ENCODE data around the gene SELENBP1.
A peak's percentile ranks its signal among the peaks of the same experiment; 100 is the strongest.
"Not testable (repeated sequence)": the region's sequence is repeated elsewhere in the genome, so short reads cannot be mapped to it uniquely, and the experiment has no call there.

The SELENBP1 gene

DNA sequence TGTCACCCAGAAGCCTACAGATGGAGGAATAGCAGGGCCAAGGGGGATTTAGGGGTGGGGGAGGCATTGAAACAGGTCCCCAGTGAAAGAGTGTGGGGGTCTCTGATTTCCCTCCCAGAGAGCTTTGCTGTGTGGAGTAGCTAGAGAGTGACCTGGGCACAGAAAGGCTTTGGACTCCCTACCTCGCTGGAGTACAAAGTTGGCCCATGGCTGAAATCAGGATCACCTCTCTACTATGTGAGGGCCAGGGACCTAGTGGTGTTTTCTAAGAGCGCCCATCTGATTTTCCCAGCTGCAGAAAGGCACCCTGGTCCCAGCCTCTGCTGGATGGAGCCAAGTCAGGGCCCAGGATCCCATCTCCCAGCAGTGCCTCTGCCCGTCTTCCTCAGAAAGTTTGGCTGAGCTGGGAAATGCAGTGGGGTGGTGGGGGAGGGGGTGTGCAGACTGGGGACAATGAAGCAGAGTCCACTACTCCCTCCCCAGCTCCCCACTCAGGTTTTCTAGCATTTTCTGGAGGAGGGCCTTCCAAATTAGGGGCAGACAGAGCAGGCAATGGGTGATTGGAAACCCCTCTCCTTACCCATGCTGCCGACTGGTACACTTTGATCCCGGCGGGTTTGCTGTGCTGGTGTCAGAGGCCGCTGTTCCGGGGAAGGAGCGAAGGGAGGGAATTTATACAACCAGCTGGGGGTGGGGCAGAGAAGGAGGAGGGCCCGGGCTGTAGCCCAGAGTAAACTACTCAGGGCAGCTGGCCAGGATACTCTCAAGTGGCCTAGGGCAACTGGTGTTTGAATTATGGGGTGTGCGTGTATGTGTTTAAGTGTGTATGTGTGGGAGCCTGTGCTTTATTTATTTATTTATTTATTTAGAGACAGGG lies at the start of gene SELENBP1:
Gene SELENBP1, minus strand, starts transcription at position 648 of the 877 bp plus-strand sequence. Its CDS starts 64 bp downstream, at position 584.
- no peak for DNase-seq (ENCODE audit: low read depth)

DNA sequence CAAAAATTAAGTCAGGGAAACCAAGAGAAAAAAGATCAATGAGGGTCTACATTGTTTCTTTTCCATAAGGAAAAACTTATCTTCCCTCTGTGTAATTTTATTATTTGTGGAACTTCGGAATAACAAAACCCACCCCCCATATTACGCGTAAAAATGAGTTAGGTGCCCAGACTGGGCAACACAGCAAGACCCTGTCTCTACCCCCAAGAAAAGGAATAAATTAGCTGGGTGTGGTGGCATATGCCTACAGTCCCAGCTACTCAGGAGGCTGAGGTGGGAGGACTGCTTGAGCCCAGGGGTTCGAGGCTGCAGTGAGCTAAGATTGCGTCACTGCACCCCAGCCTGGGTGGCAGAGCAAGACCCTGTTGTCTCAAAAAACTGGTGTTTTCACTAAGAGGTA lies 47.3 kb upstream of the SELENBP1 start:
- DNase-seq (ENCODE audit: low read depth), result no peak

DNA sequence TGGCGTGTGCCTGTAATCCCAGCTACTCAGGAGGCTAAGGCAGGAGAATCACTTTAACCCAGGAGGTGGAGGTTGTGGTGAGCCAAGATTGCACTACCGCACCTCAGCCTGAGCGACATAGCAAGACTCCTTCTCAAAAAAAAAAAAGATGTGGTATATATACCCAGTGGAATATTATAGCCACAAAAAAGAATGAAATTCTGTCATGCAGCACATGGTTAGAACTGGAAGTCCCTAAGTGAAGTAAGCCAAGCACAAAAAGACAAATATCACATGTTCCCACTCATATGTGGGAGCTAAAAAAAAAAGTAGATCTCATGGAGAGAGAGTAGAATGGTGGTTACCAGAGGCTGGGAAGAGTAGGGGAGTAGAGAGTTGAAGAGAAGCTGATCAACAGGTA lies 45.6 kb upstream of the SELENBP1 start:
- no peak for DNase-seq (ENCODE audit: low read depth)

DNA sequence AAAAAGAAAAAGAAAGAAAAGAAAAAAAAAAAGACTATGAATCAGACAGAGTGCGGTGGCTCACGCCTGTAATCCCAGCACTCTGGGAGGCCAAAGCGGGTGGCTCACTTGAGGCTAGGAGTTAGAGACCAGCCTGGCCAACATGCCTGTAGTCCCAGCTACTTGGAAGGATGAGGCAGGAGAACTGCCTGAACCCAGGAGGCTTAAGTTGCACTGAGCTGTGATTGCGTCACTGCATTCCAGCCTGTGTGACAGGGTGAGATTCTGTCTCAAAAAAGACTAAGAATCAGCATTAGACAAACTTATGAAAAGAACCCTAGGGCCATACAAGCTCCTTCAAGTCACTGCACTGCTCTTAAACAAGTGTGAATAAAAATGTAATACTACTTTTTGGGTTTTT lies 43.7 kb upstream of the SELENBP1 start:
- no peak for DNase-seq (ENCODE audit: low read depth)

DNA sequence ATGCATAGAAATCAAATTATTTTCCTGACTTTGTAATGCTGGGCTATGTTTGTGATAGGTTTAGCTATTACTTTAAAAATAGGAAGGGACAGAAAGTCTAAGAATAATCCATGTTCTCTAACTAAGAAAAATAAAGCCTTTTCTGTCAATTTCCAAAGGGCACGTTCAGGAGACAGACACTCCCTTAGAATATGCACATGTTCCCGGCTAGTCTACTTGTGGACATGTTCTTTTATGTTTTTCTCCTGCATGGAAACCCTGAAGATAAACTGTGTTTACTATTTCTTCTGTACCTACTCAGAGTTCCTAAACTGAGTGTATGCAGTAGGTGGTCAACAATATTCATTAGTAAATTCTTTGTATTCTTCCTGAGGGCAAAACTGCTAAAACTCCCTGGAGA lies 39.4 kb upstream of the SELENBP1 start:
- DNase-seq (ENCODE audit: low read depth), result no peak

DNA sequence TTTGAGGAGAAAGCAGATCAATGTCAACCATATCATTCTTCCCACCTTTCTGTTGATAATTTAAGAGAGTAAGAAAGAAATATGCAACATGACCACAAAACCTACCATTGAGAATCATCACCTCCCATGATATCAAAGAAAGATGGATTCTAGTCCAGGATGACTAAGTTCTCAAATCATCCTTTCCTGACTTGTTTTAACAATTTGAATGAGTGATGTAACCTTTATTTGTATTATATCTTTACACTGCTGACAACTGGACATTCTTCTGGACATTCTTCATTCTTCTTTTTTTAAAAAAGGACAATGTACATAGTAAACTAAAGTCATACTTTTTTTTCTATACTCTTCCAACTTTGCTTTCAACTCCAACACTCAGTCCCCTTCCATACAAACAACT lies 36.4 kb upstream of the SELENBP1 start:
- no peak for DNase-seq (ENCODE audit: low read depth)

DNA sequence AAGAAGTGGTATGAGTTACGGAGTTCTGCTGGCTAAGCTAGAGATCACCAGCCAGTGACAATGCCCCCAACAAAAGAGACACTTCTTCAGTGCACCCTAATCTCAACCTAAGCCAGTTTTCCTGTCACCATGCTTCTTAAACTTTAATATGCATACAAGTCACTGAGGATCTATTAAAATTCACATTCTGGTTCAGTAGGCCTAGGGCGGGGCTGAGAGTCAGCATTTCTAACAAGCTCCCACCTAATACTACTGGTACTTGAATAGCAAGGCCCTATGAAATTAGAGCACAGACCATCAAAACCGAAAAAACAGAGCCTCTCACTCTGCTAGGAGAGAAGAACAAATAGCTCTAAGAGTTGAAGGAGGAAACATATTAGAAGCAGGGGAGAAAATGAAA lies 34.8 kb upstream of the SELENBP1 start:
- DNase-seq (ENCODE audit: low read depth), result no peak

DNA sequence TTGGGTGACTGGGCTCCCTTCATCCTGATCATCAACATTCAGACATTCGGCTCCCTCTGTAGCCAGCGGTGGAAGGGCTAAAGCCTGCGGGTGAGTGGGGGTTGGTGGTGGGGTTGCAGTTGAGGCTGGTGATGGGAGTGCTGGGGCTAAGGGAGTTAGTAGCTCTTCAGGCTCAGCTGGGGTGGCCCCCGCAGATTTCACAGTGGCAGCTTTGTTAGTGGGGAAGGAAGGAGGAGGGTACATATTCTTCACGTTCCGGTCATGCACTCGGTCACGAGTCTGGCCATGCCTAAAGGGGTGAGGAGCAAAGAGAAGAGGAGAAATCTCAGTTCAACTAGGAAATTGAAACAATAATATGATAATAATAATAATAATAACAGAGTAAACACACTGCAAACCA lies 33.7 kb upstream of the SELENBP1 start:
- no peak for DNase-seq (ENCODE audit: low read depth)

DNA sequence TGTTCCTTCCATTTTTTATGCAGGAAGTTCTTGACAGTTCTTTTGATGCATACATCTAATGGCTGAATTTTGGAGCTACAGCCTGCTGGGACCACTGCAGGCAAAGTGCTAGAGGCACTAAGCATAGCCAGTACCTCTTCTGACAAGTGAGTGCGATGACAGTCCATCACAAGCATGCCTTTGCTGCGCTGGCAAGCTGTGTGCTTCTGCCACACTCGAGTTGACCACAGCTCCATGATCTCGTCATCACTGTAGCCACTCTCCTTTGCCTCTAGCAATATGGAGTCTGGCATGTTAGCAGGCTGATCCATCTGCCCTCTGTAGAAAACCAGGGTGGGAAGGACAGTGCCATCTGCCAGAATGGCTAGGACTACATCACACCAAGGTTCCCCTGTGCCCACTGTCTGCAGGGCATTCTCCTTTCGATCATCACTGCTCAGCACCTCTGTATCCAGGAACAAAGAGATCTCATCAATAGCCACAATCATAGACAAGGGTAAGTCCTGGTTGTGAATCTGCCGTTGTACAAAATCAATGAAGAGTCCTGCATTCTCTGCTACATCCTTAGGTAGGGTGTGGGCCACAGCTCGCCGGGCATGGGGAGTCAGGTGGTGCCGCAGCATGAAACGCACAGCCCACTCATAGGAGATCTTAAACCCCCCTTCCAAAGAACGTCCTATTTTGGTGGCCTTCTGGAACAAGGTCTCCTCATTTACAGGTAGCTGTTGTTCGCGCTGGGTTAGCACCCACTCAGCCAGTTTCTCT lies 32.9 kb upstream of the SELENBP1 start:
- DNase-seq (ENCODE audit: low read depth), result no peak

DNA sequence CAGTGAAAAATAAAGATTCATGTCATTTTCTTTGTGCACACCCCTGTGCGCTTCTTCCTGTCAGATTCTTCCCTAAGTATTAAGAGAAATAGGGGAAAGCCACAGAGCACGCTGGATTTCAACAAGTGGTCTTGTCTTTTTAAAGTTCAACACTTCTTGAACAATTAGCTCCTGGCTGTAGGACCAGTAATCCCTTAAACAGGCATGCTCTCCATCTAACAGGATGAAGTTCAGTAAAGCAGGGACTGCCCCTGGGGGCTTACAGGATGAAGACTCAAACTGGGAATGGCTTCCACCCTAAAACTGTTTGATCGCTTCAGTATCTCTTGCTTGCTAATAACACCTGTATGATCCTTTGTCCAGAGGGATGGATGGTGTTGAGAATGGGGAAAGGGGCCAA lies 31.1 kb upstream of the SELENBP1 start:
- DNase-seq (ENCODE audit: low read depth), result no peak

DNA sequence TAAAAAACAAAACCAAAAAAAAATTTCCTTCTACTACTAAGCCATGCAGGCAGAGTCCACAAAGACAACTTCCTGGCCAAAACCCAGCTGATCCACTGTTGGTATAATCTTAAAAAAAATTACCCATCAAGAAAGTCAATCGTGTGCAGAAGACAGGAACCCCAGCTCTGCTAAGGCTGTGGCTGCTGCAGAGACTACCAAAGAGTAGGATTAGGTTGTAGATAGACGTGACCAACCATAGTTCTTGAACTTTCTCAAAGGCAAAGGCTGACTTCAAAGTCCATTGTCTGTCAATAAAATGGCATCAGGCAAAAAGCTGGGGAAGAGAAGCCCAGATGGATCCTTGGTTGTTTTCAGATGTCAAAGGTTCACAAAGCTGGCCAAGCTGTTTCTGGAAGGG lies 30.3 kb upstream of the SELENBP1 start:
- DNase-seq (ENCODE audit: low read depth), result no peak

DNA sequence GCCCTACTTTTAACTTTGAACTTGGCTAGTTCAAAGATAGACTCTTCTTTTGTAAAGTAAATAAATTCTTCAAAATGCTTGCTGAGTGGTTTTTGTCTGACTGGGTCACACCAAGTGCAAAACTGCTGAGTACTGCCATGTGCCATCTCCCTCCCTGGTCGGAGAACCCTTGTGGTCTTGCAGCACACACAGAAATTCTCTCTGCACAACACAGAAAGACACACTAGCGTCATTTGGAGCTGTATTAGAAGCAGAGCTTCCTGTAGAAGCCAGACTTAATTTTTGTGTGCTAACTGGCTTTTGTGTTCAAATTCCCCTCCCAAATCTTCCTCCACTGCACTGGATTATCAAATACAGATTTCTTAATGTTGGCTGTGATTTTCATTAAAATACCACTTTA lies 29.4 kb upstream of the SELENBP1 start:
- no peak for DNase-seq (ENCODE audit: low read depth)

DNA sequence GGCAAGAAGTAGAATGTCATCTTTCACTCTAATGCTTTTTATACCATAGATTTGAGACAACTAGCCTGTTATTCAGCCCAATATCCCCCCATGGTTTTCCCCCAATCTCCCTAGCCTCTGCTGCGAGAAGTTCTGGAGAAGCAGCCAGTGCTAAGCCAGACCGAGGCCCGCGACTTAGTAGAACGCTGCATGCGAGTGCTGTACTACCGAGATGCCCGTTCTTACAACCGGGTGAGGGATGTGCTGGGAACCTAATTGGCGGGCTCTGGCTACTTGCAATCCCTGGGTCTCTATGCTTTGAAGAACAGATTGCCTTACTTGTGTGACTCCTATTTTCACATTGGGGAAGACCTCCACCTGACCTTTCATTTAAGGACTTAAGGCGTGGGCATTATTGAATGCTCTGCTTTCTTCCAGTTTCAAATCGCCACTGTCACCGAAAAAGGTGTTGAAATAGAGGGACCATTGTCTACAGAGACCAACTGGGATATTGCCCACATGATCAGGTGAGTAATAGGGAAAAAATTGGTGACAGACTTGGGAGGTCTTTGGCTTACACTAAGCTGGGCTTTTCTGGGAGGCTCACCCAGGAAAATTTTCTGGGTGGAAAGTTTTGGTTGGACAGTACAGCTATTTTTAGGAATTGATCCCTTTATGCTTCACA lies 28.8 kb upstream of the SELENBP1 start:
- DNase-seq (ENCODE audit: low read depth), result no peak

DNA sequence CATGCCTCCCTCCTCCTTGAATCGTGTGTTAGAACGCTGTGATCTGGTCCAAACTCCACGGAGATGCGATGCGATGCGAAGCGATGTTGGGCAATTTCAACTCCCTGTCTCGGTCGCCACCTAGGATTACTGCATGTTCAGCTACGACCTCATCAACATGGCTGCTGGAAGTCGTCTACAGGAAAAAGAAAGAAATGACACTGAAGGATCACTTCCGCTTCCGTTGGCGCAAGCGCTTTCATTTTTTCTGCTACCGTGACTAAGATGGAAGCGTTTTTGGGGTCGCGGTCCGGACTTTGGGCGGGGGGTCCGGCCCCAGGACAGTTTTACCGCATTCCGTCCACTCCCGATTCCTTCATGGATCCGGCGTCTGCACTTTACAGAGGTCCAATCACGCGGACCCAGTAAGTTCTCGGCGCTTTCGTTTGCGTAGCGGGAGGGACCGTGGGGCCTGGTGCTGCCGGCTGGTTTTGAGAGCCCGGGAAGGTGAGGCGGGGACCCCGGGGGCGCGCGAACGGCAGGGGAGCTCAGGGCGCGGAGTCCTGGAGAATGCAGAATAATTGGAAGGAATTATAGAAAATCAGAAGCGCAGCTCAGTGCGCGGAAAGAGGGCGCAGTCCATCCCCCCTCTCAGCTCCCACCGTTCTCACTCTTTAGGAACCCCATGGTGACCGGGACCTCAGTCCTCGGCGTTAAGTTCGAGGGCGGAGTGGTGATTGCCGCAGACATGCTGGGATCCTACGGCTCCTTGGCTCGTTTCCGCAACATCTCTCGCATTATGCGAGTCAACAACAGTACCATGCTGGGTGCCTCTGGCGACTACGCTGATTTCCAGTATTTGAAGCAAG lies 27.0 kb upstream of the SELENBP1 start, which contains the start of gene PSMB4:
Gene PSMB4, plus strand, starts transcription at position 250 of the 848 bp plus-strand sequence. Its CDS starts 15 bp downstream, at position 265.
- peak; percentile 68 for DNase-seq (ENCODE audit: low read depth)

DNA sequence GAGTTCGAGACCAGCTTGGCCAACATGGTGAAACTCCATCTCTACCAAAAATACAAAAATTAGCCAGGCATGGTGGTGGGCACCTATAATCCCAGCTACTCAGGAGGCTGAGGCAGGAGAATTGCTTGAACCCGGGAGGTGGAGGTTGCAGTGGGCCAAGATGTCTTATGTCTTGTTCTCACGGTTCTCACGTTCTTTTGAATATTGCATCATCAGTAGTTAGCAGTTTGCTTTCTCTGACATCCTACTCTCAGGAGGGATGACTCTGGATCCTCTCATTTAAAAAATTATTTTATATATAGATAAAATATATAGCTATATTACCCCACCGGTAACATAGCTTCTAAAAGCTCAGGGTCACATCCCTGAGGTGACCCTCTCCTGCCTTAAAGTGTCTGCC lies 23.8 kb upstream of the SELENBP1 start:
- DNase-seq (ENCODE audit: low read depth), result not testable (repeated sequence)

DNA sequence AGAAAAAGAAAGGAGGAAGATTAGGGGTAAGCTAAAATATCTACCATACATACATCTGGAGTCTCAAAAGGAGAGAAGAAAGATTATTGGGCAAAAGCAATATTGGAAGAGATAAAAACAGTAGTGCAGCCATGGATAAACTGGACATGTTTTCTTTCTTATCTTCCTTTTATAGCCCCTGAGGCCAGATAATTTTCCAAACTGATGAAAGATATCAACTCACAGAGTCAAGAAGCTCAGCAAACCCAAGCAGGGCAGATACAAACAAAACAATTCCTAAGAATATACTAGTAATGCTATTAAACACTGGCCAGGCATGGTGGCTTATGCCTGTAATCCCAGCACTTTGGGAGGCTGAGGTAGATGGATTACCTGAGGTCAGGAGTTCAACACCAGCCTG lies 21.1 kb upstream of the SELENBP1 start:
- DNase-seq (ENCODE audit: low read depth), result no peak

DNA sequence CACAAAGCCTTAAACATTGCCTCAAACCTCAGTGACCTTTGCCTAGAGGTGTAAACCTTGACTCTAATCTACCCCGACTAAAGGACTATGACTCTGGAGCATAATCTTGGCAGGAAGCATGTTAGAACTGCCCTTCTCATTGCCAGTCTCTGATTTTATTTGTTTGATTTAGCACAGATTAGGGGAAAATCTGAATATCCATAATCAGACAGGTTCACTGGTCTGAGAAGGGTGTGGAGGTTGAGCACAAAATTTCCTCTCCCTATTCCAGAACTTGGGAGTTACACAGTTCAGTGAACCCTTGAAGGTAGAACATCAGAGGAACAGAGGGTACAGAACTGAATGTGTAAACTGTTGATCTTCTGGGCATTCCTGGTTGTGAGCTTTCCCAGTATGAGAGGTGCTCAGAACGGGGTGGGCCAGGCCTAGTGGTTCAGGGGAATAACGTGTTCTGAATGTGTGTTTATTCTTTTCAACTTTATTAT lies 18.6 kb upstream of the SELENBP1 start:
- no peak for DNase-seq (ENCODE audit: low read depth)

DNA sequence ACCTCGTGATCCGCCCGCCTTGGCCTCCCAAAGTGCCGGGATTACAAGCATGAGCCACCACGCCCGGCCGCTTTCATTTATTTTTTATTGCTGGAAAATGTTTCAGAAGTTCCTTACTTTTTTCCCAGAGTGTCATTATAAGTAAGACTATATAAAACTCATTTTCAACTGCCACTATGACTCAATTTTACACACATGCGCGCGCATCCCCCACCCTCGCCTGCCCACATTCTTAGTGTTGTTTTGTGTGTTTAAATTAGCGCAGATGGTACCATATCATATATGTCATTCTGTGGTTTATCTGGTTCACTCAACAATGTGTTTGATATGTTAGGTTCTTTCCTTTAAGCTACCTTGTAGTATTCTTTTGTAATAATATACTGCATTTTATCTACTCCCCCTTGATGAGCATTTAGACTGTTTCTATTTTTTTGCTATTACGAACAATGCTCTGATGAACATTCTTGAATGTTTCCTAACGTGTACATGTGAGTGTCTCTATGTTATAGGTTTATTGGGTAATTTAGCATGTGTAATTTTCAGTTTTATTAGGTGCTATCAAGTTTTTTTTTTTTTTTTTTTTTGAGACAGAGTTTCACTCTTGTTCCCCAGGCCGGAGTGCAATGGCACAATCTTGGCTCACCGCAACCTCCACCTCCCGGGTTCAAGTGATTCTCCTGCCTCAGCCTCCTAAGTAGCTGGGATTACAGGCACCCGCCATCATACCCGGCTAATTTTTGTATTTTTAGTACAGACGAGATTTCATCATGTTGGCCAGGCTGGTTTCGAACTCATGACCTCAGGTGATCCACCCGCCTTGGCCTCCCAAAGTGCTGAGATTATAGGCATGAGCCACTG lies 17.9 kb upstream of the SELENBP1 start:
- not testable (repeated sequence) for DNase-seq (ENCODE audit: low read depth)

DNA sequence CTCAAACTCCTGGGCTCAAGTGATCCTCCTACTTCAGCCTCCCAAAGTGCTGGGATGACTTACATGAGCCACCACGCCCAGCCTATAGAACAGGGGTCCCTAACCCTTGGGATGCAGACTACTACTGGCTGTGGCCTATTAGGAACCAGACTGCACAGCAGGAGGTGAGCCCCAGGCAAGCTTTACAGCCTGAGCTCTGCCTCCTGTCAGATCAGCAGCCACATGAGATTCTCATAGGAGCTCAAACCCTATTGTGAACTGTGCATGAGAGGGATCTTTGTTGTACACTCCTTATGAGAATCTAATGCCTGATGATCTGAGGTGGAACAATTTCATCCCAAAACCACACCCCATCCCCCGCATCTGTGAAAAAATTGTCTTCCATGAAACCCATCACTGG lies 13.5 kb upstream of the SELENBP1 start:
- no peak for DNase-seq (ENCODE audit: low read depth)

DNA sequence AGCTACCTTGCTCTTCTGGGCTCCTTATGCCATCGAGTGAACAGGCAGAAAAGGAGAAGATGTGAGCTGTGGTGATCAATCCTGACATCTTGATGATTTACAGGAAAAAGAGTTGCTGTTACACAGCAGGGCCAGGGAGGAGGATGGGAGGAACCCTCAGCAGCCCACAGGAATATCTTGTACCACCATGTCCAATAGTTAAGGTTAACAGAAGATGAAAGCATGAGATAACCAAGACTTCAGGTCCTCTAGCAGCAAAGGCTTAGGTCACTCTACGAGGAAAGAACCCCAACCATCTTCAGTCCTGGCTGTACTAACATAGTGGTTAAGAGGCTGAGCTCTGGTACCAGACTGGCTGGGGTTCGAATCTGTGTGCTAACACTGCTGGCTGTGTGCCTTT lies 12.1 kb upstream of the SELENBP1 start:
- DNase-seq (ENCODE audit: low read depth), result no peak
